Globus pallidus (tissue), 1 donor: ENCODE data around the gene AKR1C2.
"Not testable (repeated sequence)": the region's sequence is repeated elsewhere in the genome, so short reads cannot be mapped to it uniquely, and the experiment has no call there.

ENCODE experiments used
- DNase-seq: peaks from one replicate; pipeline ENCODE4 v3.0.0-alpha.2; 2015; ENCODE audit warnings: low spot score

AKR1C2 gene

DNA sequence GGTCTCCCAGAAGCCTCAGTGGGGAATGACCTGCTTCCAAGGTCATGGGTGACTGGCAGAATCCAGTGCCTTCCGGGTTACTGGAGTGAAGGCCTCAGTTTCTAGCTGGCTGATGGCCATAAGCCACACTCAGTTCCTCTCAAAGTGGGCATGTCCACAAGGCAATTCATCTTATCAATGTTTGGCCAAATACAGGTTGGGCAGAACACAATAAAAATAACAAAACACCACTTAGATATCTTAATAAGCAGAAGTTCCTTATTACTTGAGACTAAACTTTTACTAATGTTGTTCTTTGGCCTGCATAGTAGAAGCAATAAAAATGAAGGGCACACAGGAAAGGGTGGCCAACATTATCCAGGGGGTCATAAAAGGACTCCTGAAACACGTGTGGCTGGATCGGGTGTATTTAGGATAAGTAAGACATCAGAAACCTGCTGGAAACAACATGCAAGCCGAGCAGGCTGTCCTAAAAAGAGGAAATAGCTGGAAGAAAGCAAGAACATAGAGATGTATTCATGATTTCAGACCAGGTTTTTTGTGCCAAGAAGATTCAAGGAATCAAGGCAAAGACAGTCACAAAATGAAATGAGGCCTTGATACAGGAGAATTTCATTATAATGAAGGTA is 19.6 kb upstream of the AKR1C2 start:
- DNase-seq = no peak

DNA sequence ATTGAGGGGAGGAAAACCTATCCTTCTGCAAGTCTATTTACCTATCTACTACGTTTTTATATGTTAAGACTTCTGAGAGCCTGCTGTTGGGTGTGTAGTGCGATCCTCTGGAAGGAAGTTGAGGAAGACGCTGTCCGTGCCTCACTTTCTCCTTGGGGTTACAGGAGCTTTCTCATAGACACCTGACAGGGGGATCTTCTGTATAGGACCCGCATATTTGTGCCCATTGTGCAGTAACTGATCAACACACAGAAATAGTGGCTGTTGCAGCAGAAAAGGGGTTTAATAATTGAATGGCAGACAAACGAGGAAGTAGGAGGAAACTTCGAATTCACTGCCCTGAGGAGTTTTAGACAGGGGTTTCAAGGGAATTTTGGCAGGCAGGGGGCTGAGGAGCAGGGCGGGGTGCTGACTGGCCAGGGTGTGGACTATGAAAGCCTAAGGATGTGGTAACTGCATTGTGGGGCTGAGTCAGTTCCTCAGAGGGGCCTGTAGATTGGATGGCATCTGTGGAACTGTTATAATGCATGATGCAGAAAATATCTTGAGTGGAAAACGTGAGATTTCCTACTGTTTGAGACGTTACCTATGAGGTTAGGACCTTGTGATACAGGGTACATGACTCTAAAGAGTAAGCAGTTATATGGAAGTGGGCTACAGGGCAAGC is 18.1 kb upstream of the AKR1C2 start:
- DNase-seq = not testable (repeated sequence)

DNA sequence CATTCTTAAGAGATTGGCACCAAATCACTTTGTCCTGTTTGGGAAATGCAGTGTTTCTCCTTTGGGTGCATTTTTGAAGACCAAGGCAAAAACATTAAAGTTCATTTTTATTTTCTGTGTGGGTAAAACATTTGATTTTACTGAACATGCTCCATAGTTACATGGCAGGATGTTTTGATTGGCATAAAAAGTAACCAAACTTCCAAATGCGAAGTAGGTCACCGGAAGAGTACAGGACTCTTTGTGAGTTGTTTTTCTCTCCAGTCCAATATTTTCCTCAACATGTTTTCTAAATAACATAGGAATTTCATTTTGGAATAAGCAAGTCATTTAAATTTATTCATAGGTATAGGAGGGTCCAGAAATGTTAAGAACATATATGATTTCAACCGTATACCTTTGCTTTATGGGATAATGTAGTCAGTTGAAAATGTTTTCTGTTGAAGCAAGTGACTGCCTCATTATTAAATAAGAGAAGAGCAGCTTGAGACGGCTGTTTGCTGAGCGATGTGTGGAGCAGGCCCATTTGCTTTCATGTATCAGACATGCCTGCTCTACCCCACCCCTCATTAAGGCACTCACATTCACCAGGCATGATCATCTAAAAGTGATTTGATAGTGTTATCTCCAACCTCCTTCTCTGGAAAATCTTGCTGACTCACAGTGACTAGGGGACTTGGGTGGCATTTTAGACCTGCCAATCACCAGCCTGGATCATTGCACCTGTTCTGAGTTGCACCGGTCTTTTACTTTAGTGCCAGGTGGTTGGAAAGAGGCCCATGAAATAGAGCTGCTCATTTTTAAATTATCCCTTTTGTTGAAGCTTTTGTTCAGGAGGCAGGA is 16.3 kb upstream of the AKR1C2 start:
- DNase-seq = not testable (repeated sequence)

DNA sequence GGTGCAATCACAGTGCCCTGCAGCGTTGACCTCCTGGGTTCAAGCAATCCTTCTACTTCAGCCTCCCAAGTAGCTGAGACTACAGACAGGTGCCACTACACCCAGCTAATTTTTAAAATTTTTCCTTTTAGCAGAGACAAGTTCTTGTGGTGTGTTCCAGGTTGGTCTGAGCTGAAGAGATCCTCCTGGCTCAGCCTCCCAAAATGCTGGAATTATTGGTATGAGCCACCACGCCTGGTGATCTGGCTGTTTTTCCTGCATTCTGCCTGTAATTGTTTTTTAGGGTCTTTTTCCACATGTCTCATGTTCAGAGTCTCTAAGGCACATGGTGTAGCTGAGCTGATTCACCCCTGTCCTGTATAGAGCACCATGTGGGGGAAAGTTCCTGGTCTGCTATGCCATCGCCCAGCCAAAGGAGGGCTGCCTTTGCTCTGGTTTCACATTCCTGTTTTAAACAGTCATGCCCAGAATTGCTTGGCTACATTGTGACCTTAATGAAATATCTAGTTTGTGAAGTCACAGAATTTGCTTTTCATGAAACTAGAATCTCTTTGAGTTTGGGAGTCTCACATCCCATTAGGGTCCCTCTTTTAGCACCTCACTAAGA is 15.1 kb upstream of the AKR1C2 start:
- DNase-seq = not testable (repeated sequence)

DNA sequence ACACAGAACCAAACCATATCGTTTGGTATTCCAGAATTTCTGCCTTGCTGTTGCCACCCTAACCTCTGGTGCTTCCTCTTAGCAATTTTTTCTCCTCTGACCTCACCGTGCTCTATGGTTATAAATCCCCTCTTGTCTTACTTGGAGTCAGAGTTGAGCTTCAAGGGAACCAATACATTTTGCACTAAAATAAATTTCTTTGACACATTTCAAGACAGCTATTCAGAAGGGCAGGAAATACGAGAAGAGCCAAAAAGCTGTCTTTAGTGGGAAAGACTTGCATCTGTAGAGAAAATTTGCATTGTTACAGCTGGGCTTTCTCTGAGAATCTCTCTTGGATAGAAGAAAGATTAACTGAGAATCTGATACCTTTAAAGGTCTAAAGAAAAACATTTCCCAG is 14.5 kb upstream of the AKR1C2 start:
- DNase-seq = no peak

DNA sequence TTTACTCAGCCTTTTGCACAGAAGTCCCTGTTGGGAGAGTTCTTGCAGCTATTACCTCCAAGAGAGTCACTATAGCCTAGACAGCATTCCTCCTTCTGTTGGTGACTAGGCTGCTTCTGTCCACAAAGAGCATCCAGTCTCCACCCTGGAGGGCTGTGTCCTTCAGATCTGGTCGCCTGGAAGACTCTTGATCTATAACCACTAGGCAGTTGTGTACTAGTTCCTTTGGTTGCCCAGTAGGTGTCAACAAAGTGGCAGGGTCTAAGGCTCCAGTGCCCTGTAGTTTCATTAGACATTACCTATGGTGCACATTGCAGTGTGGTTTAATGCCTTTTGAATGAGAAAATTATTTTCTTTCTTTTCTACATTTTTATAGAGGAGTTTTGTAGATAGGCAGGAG is 11.3 kb upstream of the AKR1C2 start:
- no peak for DNase-seq

DNA sequence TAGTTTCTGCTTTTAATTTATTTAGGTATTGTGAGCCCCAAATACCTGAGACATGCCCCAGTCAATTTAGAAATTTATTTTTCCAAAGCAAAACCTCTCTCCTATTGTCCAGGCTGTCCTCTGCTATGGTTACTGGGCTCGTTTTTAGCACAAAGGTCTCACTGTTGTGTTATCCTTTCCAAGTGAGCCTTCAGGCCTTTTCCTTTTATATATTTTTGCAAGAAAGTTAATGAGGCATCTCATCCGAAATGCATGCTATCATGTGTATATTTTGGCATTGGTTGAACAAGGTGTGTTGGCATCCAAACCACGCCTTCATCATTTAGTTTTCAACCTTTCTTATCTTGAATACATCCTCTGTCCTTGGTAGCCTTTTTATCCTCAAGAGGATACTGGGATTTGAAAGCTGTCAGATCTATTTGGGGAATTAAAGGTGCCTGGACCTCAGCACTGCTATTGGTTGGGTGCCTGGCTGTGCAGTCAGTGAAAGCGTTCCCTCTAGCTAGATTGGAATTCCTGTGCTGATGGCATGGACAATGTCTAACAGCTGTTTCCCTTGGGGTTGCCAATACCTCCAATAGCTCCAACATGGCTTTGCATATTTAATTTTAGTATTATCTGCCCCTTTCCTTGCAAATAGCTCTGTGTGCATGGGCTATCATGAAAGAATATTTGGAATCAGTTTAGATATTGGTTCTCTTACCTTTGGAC is 10.7 kb upstream of the AKR1C2 start:
- DNase-seq = not testable (repeated sequence)

DNA sequence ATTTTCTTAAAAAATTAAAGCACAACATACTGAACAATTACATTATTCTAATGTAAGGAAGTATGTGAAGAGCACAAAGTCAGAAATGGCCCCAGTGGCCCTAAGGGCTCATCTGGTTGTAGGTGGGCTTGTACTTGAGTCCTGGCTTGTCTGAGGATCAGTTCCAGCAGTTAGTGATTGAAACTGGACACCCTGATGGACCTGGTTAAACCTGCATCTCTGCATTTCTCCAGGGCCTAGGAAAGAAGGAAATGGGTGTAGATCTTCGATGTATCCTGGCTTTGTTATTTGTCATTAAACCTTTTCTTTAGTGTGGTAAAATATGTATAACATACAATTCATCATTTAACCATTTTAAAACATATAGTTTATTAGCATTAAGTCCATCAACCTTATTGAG is 9.7 kb upstream of the AKR1C2 start:
- DNase-seq = no peak

DNA sequence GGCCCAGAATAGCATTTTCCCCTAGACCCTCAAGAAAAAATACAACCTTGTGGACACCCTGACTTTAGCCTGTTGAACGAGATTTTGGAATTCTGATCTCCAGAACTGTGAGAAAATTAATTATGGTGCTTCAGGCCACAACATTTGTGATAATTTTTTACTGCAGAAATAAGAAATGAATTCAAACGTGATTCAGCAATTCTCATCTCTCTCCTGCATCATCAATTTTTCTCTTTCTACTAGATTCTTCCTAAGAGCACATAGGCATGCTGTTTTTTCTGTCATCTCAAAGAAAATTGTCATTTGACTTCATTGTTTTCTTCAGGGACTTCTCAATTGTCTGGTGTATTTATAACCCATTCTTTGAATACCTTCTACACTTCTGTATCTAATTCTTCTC is 8.9 kb upstream of the AKR1C2 start:
- DNase-seq = no peak

DNA sequence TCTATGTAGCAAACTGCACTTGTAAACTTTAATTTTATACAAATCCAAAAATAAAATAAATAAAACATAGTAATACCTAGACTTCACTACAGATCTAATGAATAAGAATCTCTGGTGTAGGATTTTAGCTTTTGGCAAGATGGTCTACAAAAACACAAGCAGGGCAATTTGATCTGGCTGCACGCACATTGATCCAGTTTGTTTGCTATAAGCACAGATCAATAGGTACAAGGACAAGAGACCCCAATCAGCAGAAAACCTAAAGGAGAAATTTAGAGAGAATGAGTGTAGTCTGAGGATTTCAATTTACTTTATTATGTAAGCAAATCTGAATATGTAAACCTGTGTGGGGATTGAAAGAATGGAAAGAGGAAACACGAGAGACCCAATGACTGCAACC is 7.7 kb upstream of the AKR1C2 start:
- DNase-seq = not testable (repeated sequence)

DNA sequence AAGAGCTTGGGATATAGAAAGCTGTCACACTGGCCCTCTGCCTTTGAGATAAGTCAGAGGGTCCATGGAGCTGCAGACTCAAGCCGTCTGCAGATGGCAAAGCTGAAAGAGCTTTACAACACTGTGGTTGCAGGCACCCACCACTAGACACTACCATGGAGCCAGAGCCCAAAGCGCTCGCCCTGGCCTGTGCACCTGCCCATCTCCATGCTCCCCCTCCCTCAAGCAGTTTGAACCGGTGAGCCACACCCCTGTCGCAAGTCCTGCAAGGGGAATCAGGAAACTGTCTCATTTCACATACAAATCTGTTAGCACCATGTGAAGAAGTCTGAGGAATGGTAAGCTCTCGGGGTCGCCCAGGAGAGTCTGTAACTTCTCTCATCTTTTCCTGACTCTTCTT is 6.4 kb upstream of the AKR1C2 start:
- DNase-seq = not testable (repeated sequence)

DNA sequence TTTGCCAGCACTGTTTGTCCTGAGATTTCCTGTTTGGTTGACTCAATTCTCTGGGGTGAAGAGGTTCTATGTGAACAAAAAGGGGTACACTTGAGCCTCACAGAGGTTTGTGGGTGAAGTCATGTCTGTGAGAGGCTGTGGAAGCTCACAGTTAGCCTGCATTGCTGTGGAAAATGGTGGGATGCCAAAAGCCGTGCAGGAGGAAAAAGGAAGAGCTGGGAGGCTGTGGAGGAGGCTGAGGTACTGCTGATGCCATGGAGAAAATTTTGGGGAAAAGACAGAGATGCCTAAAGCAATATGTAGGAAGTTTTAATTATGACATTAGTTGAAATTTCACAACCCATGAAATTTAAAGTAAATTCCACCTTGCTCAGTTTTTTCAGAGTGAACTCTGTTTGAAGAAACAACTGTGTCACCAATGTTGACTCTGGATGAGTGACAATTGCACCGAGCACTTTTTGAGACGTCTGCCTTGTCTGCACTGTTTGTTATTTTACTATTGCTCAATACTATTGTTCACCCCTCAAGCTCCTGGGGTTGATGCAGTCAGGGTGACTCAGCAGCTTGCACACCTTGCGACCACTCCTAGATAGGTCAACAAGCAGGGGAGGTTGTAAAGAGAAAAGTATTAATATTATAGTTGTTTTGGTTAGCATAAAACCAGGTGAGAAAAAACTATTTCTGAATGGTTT is 5.3 kb upstream of the AKR1C2 start:
- not testable (repeated sequence) for DNase-seq

DNA sequence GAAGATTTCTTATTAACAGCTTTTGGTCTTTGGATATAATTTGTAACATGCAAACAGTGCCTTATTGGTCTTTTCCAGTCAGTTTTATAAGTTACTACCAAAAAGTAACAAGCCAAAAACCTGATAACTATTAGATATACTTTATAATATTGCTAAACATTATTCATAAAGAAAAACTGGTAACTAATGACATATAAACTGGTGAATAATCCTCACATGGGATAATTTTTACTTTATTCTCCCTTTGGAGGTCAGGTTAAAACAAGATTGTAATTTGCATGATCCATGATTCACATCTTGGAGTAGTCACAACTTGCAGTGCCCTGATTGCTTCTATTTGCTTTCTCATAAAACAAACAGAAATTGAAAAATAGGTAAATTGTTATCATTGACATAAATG is 844 bp upstream of the AKR1C2 start:
- not testable (repeated sequence) for DNase-seq

DNA sequence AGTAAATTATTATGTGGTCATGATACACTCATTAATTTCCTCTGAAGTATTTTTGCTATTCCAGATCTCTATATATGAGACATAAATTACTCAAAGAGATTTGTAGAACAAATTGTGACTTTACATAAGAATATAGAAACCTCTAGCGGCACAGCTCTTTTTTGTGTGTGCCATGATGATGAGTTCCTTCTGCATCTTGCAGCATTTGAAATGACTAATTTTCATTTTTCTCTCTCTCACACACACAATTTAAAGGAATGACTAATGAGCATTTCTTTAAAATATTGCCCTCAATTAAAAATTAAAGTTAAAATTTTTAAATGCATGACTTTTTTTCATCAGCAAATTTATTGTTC is 351 bp upstream of the AKR1C2 start:
- DNase-seq = not testable (repeated sequence)

DNA sequence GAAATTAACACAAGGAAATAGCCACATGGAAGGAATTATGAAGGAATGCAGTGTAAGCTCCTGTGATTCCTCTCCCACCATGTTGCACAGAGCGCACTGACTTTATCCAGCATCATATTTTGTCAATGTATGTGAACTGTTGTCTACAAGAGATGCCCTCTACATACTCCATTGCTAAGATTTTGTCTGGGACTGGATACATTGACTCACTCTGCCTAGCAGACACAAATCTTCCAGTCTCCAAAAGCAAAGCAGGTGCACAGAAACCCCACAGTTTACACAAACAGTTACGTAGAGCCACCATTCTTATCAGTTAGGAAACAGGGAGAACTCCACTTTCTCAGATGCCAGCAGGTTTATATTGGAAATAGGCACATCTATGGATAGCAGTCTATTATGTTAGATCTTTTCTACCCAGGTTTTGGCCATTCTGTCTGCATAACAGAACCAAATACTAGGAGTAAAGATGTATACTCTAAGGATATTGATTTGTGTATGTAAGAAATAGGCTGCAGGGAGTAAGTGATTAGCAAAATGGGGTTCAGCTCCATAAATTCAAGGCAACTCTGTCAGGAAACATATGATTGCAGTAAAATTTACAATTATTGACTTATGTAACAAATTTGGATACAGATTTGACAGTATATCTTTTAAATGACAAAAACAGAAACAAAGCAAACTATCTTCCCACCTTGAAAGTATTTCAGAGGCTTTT is 1.5 kb downstream of the AKR1C2 start:
- no peak for DNase-seq

DNA sequence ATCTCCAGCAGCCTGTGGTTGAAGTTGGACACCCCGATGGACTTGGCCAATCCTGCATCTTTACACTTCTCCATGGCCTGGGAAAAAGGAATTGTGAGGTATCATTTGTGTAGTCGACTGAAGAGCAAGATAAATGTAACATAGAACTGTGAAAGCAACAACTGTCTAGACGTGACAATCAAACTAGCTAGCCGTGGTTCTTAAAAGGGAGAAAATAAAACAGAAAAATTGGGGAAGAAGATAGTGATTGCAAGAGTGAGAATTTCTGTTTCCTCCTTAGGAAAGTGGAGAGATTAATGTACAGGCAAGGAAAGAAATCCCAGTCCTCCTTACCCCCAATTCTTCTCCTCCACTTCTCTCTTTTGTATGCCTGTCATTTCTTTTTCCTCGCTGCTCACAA is 5.0 kb downstream of the AKR1C2 start:
- DNase-seq = no peak

DNA sequence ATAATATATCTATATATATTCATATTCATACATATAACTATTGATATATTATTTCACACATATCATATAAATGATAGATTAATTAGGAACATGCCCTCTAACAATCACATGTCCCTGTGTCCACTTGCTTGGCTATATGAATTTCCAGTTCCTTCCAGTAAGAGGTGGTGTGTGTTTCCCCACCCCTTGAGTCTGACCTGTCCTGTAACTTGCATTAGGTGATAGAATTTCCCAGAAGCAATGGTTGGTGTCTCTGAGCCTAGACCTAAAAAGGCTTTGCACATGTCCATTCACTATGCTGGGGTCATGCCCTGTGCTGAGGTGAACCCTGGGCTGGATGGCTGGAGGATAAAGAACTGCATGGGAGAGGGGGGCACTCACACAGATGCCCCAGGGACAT is 9.4 kb downstream of the AKR1C2 start:
- not testable (repeated sequence) for DNase-seq

DNA sequence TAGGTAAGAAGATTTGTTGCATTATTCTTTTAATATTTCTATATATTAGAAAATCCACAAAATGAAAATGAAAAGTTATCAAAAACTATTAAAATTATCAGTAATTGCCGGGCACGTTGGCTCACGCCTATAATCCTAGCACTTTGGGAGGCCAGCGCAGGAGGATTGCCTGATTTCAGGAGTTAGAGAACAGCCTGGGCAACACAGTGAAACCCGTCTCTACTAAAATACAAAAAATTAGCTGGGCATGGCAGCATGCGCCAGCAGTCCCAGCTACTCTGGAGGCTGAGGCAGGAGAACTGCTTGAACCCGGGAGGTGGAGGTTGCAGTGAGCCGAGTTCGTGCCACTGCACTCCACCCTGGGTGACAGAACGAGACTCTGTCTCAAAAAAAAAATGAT is 11.1 kb downstream of the AKR1C2 start:
- not testable (repeated sequence) for DNase-seq

DNA sequence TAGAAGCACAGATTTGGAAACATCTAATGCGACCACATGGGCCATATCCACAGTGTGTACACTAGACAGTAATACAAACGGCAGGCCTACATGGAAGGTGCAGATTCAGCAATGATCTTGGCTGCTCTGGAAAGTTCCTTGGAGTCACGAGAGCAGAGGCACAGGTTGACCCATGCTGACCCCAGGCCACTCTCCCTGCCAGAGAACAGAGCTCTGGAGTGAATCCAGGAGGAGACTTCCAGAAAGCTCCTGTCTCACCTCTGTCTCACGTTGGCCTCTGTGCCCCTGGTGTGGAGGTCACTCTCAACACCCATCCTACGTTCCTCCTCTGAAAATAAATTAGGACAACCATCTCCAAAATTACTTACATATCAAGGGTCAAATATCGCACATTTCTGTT is 12.2 kb downstream of the AKR1C2 start:
- DNase-seq = not testable (repeated sequence)

DNA sequence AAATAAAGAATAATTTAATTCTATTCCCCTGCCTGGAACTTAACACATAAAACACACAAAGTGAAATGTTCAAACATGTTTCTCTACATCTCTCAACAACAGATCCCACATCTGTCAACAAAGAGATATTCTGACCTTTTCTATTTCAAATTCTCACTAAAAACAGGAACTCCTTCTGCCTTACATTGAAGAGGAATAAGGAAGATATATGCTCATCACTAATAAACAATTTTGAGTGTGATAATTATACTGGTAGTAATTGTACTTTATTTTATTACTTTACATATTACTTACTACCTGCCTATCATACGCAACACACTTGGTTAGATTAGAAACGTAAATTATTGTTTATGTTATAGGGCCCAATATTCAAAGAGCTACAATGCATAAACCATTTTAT is 13.4 kb downstream of the AKR1C2 start:
- DNase-seq = no peak
